Activated CD4-positive, alpha-beta T cell treated with anti-CD3 and anti-CD28 coated beads, Interleukin-2, amount 10 ng/mL, durations not matched to agents 7 days and 5 days (primary cell): ENCODE data around the gene GATD1. TPM values are rescaled to one million over a fixed set of nuclear protein-coding genes. Genes with fewer than 3 reads are reported as not detected.
A peak's percentile ranks its signal among the peaks of the same experiment; 100 is the strongest.

Experiments
- CTCF ChIA-PET: fragments of 350-600 bp; sonication (Branson Sonifier 250); formaldehyde crosslinking; loops from one replicate; lab custom pipeline; 2021; ENCODE audit warnings: antibody characterized with exemption; lab: Charles Lee
- POLR2A ChIA-PET: fragments of 350-600 bp; sonication (Branson Sonifier 250); formaldehyde crosslinking; loops from one replicate; lab custom pipeline; 2021; ENCODE audit warnings: antibody characterized with exemption; lab: Charles Lee
- DNase-seq: peaks from one replicate; pipeline ENCODE4 v3.0.0-alpha.2; 2020
- H3K27ac Mint-ChIP-seq: one replicate; pipeline ENCODE4 v1.8.0; 2021; ENCODE audit warnings: mild to moderate bottlenecking, moderate library complexity, mixed read lengths
- H3K27me3 Mint-ChIP-seq: one replicate; pipeline ENCODE4 v1.8.0; 2021; ENCODE audit warnings: mixed read lengths
- H3K36me3 Mint-ChIP-seq: one replicate; pipeline ENCODE4 v1.8.0; 2021; ENCODE audit warnings: low read depth, mixed read lengths
- H3K4me1 Mint-ChIP-seq: one replicate; pipeline ENCODE4 v1.8.0; 2021; ENCODE audit warnings: mixed read lengths
- H3K4me3 Mint-ChIP-seq: one replicate; pipeline ENCODE4 v1.8.0; 2021; ENCODE audit warnings: mild to moderate bottlenecking, moderate library complexity, mixed read lengths
- H3K9me3 Mint-ChIP-seq: one replicate; pipeline ENCODE4 v1.8.0; 2021; ENCODE audit warnings: mixed read lengths
- total RNA-seq, 2 experiments: library from RNA; stranded (reverse); gene quantifications; one replicate each; pipeline ENCODE4 v1.2.3, GENCODE V29; 2021

GATD1 gene
- total RNA-seq, 2 experiments from 2014 or later: 58.2 to 62.1 TPM

DNA sequence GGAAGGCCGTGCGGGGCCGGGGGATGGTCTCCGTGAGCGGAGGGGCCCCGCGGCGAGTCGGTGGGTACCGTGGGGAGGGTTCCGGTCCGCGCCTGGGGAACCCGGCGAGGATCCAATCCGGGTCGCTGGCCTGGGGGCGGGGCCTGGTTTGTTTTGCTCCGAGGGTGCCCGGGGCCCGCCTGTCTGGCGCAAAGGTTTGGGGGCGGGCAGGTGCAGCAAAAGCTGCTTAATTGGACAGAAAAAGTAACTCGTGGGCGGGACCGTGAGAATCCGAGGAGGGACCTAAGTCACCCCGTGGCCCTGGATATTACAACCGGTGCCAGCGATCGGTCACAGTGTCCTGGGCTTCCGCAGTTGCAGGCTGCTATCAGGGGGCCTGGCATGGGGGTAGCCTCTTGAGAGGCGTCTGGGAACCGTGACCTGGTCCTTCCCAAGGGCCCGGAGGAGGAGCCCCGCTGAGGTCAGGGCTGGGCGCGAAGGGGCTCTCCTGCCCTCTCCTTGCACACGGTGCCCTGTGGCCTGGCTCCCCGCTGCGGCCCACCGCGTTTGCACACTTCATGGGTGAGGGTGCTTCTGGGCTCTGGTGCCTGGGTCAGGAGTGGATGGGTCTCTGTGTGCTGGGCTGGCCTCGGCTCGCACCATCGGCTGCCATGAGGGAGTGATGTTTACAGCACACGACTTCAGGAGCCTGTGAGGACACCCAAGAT, 42.8 kb upstream of the GATD1 start:
- Mint-ChIP-seq H3K4me3 (peak overlapping the region; percentile 84), H3K4me1 (peaks cover 21% of the 10 kb centered on the region), H3K27me3 (no peaks in the 10 kb centered on the region), H3K27ac (peak overlapping the region; percentile 92), H3K9me3 (no peaks in the 10 kb centered on the region), H3K36me3 (peaks cover 7% of the 10 kb centered on the region)
- ChIA-PET CTCF (interaction anchor here (1.0 to 2.1 kb wide), 7 partner anchors 10 to 30 kb away, joined by 3 to 12 read pairs (median 5); partner anchors contain the start of genes CEND1, POLR2L, RPLP2 and TSPAN4), POLR2A (interaction anchor here (1.1 kb wide), 1 partner anchor 11 kb away, joined by 3 read pairs; the partner anchor contains the start of gene RPLP2)
- peak; percentile 97 for DNase-seq

DNA sequence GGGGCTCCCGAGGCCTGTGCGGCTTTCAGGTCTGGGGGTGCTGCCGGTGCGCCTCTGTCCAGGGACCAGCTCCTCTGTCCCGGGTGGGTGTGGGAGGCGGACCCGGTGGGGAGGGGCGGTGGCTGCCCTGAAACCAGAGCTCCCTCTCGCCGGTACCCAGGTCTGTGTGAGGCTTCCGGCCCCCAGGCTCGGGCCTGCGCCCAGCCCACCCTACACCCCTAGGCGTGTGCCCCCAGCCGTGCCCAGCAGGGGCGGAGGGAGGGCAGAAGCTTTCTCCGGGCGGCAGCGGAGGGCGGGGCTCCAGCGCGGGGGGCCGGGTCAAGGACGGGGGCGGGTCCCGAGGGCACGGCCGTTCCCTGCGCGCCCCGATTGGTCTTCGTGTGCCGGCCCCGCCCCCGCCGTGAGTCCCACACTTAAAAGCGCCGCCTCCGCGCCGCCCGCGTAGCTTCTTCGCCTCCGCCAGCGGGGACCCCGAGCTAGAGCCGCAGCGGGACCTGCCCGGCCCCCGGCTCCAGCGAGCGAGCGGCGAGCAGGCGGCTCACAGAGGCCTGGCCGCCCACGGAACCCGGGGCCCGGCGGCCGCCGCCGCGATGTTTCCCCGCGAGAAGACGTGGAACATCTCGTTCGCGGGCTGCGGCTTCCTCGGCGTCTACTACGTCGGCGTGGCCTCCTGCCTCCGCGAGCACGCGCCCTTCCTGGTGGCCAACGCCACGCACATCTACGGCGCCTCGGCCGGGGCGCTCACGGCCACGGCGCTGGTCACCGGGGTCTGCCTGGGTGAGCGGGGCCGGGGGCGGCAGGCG, 42.0 kb upstream of the GATD1 start:
- DNase-seq: peak; percentile 90
- Mint-ChIP-seq H3K36me3 (peaks cover 3% of the 10 kb centered on the region), H3K27ac (peak overlapping the region; percentile 92), H3K9me3 (no peaks in the 10 kb centered on the region), H3K4me1 (peaks cover 21% of the 10 kb centered on the region), H3K27me3 (no peaks in the 10 kb centered on the region), H3K4me3 (peak overlapping the region; percentile 84)
- POLR2A ChIA-PET: interaction anchor here (1.1 kb wide), 1 partner anchor 10 kb away, joined by 3 read pairs; the partner anchor contains the start of gene RPLP2
- CTCF ChIA-PET: interaction anchor here (1.2 to 2.1 kb wide), 7 partner anchors 10 to 29 kb away, joined by 3 to 12 read pairs (median 5); partner anchors contain the start of genes CEND1 and RPLP2

DNA sequence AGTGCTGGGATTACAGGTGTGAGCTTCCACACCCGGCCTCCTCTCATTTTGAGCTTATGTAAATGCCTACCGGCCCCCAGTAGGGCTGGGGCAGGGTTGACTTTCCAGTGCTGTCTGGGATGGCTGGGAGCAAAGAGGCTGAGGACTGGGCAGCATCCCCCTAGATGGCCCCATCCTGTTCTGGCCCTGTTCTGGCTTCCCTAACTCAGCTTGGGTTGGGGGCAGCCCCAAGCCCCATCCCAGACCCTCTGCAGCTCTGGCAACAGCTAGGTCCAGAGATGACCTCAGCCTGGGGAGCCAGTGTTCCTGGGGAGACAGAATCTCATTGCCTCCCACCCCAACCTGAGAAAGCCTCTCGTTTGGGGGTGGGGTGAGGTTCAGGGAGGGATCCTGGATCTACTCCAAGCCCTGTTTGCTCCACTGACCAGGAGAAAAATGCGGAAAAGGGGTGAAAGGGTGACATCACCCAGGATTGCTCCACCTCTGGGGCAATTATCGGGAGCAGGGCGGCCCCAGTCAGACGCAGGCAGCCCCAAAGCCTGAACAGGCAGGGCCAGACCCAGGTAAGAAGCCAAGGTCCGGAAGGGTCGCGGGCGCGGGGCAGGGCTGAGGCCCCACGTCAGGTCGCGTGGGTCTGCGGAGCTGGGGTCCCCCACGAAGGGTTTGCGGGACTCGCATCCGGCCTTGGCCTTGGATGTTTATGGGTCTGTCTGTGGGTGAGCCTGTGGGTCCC, 41.3 kb upstream of the GATD1 start, which contains the start of gene PNPLA2:
Gene PNPLA2 (plus strand): TSS at position 519 of the 733 bp plus-strand sequence. CDS start 805 bp downstream, outside the sequence.
- ChIA-PET POLR2A (interaction anchor here (1.1 kb wide), 1 partner anchor 9 kb away, joined by 3 read pairs; the partner anchor contains the start of gene RPLP2), CTCF (interaction anchor here (0.7 to 2.1 kb wide), 11 partner anchors 10 to 412 kb away, joined by 3 to 12 read pairs (median 5); partner anchors contain the start of genes CEND1, PIDD1 and RPLP2)
- no peak for DNase-seq
- H3K4me3 Mint-ChIP-seq: peak within 1 kb of the TSS; percentile 84
- H3K27ac Mint-ChIP-seq: peak within 1 kb of the TSS; percentile 92
- H3K36me3 Mint-ChIP-seq: peaks cover 3% of the 10 kb centered on the region
- peaks cover 23% of the 10 kb centered on the region for H3K4me1 Mint-ChIP-seq
- H3K9me3 Mint-ChIP-seq: no peaks in the 10 kb centered on the region
- H3K27me3 Mint-ChIP-seq: no peaks in the 10 kb centered on the region

DNA sequence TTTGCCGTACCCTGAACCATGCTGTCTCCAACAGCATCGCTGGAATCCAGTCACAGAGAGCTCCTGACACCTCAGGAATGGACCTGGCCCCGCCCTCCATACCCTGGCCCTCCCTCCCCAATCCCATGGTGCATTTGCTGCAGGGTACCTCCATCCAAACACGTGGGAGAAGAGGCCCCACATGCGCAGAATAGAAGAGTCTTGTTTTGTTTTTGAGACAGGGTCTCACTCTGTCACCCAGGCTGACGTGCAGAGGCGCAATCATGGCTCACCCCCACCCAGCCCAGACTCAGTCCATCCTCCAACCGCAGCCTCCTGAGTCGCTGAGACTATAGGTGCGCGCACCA, 39.1 kb upstream of the GATD1 start:
- no peak for DNase-seq
- Mint-ChIP-seq H3K27ac (no peak overlapping the region), H3K36me3 (peaks cover 13% of the 10 kb centered on the region), H3K9me3 (no peaks in the 10 kb centered on the region), H3K27me3 (no peaks in the 10 kb centered on the region), H3K4me1 (peaks cover 31% of the 10 kb centered on the region), H3K4me3 (no peak overlapping the region)
- ChIA-PET POLR2A (no interaction called here), CTCF (no interaction called here)

DNA sequence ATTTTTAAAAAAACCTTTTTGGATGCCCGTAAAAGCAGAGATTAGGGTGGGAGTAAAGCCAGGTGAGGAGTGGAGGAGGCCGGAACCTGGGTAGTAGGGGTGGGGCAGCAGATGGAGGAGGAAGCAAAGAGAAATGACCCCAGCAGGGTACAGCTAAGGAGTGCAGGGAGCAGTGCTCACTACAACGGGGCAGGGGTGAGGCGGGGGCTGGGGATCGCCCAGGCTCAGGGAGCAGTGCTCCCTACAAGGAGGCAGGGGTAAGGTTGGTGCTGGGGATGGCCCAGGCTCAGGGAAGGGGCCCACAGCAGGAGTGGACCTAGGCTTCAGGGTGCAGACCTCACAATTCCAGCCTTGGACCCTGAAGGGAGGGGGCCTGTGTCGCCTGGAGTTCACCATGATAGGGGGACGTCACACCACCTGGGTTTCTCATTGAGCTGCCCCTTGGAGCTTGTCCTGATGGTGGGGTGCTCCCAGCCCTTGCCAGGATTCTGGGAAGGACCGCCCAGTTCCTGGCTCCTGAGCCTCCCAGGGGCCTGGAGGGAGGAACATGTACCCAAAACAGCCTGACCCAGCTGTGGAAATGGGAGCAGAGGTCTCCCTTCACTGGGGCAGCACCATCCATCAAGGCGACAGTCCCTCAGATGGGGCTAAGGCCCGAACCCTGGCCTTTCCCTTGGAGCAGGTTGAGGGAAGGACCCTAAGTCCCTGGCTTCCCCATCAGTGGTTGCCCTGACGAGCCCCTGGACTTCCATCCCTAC, 38.6 kb upstream of the GATD1 start:
- Mint-ChIP-seq H3K4me1 (peaks cover 33% of the 10 kb centered on the region), H3K4me3 (no peak overlapping the region), H3K27ac (no peak overlapping the region), H3K27me3 (no peaks in the 10 kb centered on the region), H3K9me3 (no peaks in the 10 kb centered on the region), H3K36me3 (peaks cover 19% of the 10 kb centered on the region)
- no peak for DNase-seq
- POLR2A ChIA-PET: no interaction called here
- CTCF ChIA-PET: no interaction called here

DNA sequence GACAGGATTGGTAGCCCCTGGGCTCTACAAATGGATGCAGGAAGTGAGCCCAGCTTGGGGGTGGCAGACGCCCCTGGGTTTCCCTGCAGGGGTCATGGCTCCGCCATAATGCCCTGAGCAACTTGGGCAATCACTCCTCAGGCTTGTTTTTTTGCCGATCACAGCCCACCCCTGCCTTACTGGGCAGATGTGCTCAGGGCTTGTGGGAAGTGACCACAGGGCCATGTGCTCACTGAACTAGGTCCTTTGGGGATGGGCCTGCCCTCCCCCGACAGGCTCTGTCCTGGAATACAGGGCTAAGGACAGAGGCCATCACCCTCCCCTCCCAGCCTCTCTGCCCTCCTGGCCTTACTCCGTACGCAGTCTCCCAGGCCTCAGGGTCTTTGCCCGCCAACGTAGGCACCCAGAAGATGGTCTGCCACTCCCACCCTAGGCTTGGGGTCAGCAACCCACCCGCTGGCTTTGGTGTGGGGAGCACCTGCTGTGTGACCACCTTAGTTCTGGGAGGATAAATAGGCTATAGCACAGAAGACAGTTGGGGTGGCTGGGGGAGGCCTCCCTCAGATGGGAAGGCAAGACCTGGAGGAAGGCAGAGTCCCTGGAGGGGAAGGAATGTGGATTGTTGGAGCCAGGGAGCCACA, 36.3 kb upstream of the GATD1 start:
- ChIA-PET CTCF (interaction anchor here (1.2 kb wide), 1 partner anchor 15 kb away, joined by 3 read pairs; no protein-coding TSS in a partner anchor), POLR2A (no interaction called here)
- H3K36me3 Mint-ChIP-seq: peaks cover 23% of the 10 kb centered on the region
- no peak overlapping the region for H3K27ac Mint-ChIP-seq
- H3K27me3 Mint-ChIP-seq: no peaks in the 10 kb centered on the region
- H3K4me1 Mint-ChIP-seq: peaks cover 31% of the 10 kb centered on the region
- no peak overlapping the region for H3K4me3 Mint-ChIP-seq
- no peak for DNase-seq
- no peaks in the 10 kb centered on the region for H3K9me3 Mint-ChIP-seq

DNA sequence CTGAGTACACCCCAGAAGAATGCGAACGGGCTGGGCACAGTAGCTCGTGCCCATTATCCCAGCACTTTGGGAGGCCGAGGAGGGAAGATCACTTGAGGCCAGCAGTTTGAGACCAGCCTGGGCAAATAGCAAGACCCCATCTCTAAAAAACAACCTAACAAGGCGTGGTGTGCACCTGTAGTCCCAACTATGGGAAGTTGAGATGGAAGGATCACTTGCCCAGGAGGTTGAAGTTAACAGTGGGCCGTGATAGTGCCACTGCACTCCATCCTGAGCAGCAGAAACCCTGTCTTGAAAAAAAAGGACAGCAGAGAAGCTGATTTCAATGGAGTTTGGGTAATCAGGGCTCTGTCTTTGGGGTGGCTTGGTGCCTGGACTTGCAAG, 35.8 kb upstream of the GATD1 start:
- no peak for DNase-seq
- peaks cover 23% of the 10 kb centered on the region for H3K36me3 Mint-ChIP-seq
- ChIA-PET CTCF (no interaction called here), POLR2A (no interaction called here)
- no peaks in the 10 kb centered on the region for H3K9me3 Mint-ChIP-seq
- peaks cover 35% of the 10 kb centered on the region for H3K4me1 Mint-ChIP-seq
- no peak overlapping the region for H3K27ac Mint-ChIP-seq
- H3K4me3 Mint-ChIP-seq: no peak overlapping the region
- no peaks in the 10 kb centered on the region for H3K27me3 Mint-ChIP-seq

DNA sequence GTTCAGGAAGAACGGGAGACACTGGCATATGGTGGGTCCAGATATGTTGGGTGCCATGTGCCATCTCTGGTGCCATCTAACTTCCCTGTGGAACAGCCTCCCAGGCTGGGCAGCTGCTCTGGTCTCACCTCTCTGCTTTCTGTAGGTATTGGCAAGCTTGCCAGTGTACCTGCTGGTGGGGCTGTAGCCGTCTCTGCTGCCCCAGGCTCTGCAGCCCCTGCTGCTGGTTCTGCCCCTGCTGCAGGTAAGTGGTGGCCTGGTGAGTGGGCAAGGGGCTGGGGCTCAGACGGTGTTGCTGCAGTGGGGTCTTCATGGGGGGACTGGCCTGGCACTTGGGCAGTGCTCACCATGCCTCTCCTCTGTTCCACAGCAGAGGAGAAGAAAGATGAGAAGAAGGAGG, 35.1 kb upstream of the GATD1 start:
- Mint-ChIP-seq H3K36me3 (peaks cover 26% of the 10 kb centered on the region), H3K27ac (no peak overlapping the region), H3K4me3 (no peak overlapping the region), H3K9me3 (no peaks in the 10 kb centered on the region), H3K4me1 (peaks cover 40% of the 10 kb centered on the region), H3K27me3 (no peaks in the 10 kb centered on the region)
- ChIA-PET CTCF (interaction anchor here (1.0 kb wide), 1 partner anchor 22 kb away, joined by 3 read pairs; no protein-coding TSS in a partner anchor), POLR2A (no interaction called here)
- DNase-seq: no peak

DNA sequence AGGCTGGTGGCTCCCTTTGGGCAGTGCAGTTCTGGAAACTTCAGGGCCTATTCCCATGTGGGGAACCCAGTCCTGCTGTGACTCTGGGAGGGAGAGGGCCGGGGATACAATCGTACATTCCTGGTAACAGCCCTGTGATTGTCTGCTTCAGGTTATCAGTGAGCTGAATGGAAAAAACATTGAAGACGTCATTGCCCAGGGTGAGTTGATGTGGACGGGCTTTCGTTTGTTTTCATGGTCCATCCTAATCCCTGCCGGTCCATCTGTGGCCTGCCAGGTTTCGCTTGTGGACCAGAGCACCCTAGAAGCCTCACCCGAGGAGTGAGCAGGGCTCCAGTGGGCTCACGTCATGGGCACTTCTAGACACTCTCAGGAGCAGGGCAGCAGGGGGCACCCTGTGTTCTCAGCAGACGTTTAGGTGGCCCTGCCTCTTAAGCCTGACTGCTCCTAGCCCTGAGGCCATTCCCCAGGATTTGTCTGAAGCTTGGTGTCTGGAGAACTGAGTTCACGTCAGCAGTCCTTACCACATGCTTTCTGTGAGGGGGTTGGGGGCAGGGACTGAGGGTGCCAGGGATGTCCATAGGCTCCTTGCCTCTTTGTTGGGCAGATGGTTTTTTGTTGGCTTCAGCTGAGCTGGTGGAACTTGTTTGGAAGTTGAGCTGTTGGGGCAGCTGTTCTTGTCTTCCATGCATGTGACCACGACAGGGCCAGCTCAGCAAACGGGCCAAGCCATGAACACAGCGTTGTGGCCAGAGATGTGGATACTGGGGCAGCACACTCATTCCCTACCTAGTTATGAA, 34.4 kb upstream of the GATD1 start:
- H3K27me3 Mint-ChIP-seq: no peaks in the 10 kb centered on the region
- POLR2A ChIA-PET: no interaction called here
- H3K4me1 Mint-ChIP-seq: peaks cover 40% of the 10 kb centered on the region
- H3K9me3 Mint-ChIP-seq: no peaks in the 10 kb centered on the region
- H3K27ac Mint-ChIP-seq: peak overlapping the region; percentile 87
- H3K36me3 Mint-ChIP-seq: peaks cover 26% of the 10 kb centered on the region
- peak overlapping the region; percentile 90 for H3K4me3 Mint-ChIP-seq
- DNase-seq: no peak
- CTCF ChIA-PET: interaction anchor here (1.0 to 1.1 kb wide), 2 partner anchors 22 to 34 kb away, joined by 3 read pairs; no protein-coding TSS in a partner anchor

DNA sequence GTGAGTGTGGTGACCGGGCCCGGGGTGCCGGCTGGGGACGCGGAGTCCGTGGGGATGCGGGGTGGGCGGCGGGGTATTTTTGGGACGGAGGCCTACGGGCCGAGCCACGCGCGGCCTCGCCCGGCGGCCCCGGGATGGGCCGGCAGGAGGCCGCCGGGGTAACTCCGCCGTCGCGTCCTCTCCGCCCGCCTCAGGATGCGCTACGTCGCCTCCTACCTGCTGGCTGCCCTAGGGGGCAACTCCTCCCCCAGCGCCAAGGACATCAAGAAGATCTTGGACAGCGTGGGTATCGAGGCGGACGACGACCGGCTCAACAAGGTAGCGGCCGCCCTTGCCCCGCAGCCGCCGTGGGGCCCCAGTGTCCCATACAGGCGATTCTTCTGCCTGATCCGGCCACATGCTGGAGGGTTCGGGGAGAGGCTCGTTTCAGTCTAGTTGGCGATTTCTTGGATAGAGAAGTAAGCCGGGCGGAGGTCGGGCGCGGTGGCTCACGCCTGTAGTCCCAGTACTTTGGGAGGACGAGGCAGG, 32.8 kb upstream of the GATD1 start:
- Mint-ChIP-seq H3K4me3 (peak overlapping the region; percentile 90), H3K27ac (peak overlapping the region; percentile 98), H3K4me1 (peaks cover 46% of the 10 kb centered on the region), H3K36me3 (peaks cover 26% of the 10 kb centered on the region), H3K9me3 (no peaks in the 10 kb centered on the region), H3K27me3 (no peaks in the 10 kb centered on the region)
- no peak for DNase-seq
- POLR2A ChIA-PET: interaction anchor here (0.8 kb wide), 1 partner anchor 9 kb away, joined by 3 read pairs; no protein-coding TSS in a partner anchor
- CTCF ChIA-PET: interaction anchor here (2.0 to 2.2 kb wide), 2 partner anchors 8 to 9 kb away, joined by 6 to 12 read pairs; partner anchors contain the start of gene PNPLA2
